DMS 273 (cell line): ENCODE results near the gene THEM5.

Experiments
- DNase-seq: peaks from one replicate; lab custom pipeline; 2025; ENCODE audit not compliant: unreplicated experiment; lab: John Stamatoyannopoulos, UW

THEM5 gene

GRCh38 chr1:151802372-151802771, 51.1 kb downstream of the THEM5 start:
- DNase-seq: no peak

DNA sequence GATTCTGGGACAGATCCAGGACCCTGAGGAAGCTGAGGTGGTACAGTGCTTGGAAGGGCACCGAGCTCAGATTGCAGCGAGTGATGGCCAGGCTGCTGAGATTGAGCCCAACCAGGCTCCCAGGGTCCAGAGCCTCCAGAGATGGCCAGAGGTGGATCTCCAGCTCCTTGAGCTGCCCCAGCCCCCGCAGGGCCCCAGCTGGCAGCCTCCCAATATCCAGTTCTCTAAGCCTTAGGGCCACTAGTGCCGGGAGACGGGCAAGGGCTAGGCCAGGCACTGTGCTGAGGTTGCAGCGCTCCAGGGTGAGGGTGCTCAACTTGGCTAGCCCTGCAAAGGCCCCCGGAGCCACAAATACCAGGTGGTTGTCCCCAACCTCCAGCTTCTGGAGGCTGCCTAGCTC, 51.7 kb downstream of the THEM5 start:
- DNase-seq: no peak

DNA sequence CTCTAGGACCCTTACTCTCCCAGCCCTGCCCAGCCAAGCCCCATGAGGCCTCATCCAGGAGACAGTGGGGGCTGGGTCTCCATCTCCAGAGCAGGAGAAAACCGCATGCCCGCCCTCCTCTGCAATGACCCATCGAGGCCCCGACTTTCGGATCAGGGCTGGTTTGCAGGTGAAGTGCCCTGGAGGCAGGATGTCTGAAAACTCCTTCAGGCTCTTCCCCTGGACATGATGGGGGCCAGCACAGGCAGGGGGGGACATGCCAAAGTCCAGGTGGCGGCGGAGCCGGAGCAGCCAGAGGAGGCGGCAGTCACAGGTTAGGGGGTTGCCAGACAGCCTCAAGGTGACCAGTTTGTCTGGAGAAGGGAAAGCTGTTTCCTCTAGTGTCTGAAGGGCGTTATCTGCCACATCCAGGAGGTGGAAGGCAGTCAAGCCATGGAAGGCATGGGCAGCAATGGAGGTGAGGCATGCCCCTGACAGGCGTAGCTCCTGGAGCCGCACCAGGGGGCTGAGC, 52.1 kb downstream of the THEM5 start:
- no peak for DNase-seq

- DNase-seq: no peak
Measured at GRCh38 chr1:151800830-151801229, 52.7 kb downstream of the THEM5 start.

DNA sequence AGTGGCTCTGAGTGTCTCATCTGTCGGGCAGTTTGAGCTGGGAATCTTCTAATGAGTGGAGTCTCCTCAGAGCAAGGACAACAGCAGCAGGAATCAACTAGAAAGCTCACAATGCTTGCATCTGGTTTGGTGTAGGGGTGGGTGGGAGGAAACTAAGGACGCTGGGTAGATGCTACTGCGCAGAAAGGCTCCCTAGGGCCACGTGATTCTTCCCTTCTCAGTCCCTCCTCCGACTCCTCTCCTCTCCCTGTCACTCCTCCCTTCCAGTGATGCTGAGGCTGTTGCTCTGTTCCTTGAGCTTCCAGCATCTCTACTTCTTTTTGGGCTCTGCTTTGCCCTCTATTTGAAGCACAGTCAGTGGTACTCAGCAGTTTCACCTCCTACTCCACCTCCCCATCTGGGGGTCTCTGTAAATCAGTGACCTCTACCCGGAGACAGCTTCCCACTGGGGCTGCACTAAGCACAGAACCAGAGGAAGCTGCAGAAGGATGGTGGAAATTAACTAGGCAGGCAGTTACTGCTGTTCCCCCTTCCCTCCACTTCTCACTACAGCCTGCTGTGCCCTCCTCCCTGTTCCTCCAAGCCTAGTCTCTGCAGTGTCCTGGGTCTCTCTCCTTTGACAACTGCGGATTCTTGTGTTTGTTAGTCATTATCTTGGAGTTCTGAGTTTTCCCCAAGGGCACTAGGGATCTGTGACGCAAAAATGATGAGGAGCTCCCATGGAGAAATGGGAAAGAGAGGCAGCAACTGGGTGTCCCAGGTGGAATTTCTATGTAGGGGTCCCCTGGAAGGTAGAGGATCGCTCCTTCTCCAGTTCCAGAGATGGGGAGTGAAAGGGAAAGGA, 54.1 kb downstream of the THEM5 start:
- DNase-seq: no peak

DNA sequence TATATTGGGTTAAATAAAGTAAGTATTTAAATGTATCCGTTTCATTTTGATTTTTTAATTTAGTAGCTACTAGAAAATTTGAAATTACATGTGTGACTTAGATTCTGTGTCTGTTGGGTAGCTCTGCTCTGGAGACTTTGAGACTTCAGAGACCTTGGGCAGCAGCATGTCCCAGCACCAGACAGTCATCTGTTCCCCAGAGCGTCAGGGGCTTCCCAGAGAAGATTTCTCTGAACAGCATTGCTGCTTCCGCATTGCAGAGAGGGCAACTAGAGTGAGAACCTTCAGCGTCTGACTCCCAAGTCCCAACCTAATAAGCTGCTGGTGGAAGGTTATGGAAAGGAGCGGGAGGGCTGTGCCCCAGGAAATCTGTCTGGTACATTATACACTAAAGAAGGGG, 54.9 kb downstream of the THEM5 start:
- DNase-seq: no peak
